HG03039 (cell line): ENCODE data around the gene EBNA1BP2.
"Not testable (repeated sequence)": the region's sequence is repeated elsewhere in the genome, so short reads cannot be mapped to it uniquely, and the experiment has no call there.

ENCODE experiments used
- ATAC-seq: cut with Tn5 transposase; IDR thresholded peaks from one replicate; pipeline ENCODE4 v1.9.1; 2021; ENCODE audit warnings: mild to moderate bottlenecking, moderate library complexity; ENCODE audit not compliant: unreplicated experiment

The EBNA1BP2 gene

DNA sequence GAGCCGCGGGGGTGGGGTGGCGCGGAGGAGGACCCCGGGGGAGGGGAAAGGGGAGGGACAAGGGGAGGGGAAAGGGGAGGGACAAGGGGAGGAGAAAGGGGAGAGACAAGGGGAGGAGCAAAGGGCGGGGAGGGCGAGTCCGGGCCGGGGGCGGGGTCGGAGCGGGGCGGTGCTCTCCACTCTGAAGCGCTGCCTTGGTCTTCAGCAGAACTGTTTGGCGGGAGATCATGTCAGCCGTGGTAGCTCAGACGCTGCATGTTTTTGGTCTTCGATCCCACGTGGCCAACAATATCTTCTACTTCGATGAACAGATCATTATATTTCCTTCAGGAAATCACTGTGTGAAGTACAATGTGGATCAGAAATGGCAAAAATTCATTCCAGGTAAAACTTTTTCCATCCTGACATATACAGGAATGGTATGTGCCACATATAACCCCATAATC lies 460 bp upstream of the EBNA1BP2 start:
- ATAC-seq: peak; percentile 48

DNA sequence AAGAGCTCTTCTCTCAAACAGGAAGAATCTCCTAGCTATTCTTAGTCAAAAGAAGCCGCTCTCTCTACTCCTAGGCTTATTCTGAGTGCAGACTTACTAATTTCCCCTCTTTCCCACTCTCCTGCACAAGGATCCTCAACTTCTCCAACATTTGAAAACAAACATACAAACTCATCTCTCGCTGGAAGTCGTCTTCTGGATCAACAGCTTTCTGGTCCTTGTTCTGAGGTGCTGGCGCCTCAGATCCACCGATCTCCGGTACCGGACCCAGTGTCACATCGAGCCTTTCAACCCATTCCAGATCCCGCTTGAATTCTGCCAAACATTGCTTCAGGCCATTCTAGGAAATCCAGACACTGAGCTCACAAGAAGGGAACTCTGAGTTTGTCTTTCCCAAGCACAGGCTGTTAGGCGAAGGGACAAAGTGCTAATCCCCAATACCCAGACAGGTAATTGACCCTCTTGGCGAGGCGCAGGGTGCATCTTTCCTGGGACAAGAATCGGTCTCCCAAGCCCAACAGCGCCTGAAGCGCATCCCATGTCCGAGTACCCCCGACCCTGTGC lies 696 bp downstream of the EBNA1BP2 start:
- no peak for ATAC-seq

DNA sequence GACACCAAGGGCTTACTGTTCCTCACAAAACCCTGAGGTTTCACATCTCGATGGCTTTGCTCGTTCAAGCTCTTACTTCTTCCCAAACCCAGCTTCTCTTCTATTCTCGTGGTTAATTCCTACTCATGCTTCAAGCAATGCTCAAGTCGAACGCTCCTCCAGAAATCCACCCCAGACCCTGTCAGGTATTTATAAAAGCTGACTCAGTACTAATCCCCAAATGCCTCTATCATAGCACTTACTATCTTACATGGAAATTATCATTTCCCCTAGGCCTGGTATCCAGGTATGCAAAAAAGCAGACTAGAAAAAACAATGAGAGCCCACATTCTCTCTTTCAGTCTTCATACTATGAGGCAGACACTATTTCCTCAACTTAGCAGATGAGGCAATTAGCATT lies 6.3 kb downstream of the EBNA1BP2 start:
- ATAC-seq: no peak

DNA sequence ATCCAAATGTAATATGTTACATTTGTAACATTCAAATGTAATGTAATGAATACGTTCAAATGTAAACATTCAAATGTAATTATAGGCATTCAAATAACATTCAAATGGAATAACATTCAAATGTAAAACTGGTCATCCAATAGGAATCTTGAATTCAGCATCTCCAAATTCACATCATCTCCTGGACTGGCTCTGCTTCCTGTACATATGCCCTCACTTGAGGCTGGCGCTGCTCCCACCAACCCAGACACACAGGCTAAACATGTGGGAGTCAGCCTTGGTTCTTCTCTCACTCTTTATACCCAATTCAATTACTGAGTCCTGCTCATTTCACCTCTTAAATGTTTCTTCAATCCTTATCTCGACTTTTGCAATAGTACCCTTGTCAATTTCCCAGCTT lies 6.9 kb downstream of the EBNA1BP2 start:
- no peak for ATAC-seq

DNA sequence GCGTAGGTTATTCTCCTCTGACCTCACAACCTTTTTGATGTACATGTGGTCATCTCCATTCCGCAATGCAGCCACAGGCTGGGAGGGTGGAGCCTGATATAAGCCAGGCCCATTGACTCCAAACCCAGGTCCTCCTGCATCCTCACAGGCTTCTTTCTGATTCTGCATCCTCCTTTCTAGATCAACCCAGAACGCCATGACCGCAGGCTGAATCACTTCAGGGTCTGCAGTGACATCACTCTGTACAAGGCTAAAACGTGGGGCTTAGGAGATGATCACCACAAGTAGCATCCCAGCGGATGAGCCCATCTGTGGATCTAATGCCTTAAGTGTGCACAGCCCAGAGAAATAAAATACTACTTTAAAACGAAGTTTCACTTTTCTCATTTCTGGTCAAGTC lies 16.1 kb downstream of the EBNA1BP2 start:
- ATAC-seq: no peak

DNA sequence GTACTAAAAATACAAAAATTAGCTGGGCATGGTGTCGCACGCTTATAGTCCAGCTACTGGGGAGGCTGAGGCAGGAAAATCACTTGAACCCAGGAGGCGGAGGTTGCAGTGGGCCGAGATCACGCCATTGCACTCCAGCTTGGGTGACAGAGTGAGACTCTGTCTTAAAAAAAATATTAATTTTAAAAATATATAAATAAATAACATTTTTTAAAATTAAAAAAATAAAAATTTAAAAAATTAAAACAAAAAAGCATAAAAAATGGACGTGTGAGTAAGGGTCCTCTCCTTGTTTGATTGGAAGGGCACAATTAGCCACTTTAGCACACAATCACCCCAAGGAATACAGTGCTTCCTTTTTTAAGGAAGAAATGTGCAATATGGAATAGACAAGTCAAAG lies 18.6 kb downstream of the EBNA1BP2 start:
- ATAC-seq: no peak

DNA sequence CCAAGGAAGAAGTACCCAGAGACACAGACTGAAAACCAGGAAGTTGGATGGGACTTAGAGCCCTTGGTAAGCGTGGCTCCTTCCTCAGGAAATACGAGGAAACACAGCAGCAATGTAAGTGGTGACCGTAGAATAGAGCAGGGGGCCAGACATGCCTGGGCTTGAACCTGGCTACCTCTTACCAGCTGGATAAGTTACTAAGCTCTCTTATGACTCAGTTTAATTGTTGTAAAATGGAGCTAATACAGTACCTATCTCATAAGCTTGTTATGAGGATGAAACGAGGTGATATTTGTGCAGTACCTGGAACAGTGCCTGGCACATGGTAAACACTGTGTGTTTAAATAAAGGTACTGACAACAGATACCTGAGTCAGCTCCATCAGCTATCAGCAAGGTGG lies 19.2 kb downstream of the EBNA1BP2 start:
- no peak for ATAC-seq

DNA sequence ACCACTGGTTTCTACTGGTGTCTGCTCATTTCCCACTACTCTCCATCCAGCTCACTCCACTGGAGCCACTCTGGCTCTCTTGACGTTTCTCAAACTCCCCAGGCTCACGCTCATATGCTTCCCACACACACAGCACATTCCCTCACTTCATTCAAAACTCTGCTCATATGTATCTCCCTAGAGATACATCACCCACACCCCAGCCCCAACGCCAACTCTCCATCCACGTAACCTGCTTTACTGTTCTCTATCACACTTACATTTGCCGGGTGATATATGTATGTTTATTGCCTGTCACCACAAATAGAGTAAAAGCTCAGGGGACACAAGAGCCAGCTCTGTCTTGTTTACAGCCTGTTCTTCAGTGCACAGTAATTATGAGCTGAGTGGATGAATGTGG lies 22.2 kb downstream of the EBNA1BP2 start:
- ATAC-seq: no peak

DNA sequence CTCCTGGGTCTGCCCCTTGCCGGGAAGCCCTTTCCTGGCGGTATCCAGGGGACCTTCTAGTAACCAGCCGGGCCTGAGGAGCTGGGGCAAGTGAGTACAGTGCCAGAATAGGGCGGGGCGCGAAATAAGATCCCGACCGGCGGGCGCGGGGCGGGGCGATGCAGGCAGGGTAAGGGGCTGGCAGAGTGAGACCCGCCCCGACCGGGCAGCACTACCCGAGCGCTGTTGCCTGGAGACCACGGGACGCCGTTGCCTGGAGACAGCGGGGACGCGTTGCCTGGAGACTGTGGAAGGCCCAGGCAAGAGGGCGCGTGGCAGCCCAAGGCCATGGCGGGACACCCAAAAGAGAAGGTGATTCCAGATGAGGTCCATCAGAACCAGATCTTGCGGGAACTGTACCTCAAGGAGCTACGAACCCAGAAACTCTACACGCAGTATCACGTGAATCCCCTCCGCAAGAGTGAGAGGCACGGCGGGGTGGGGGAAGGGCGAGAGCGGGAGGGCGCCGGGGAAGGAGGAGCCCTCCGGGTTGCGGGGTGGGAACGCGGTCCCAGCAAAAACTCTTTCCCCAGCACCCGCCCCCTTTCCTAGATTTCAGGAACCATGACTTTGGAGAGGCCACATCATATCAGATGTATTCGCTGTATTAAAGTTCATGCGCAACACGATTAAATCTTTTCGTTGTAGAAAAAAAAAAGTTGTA lies 24.3 kb downstream of the EBNA1BP2 start:
- ATAC-seq: no peak

DNA sequence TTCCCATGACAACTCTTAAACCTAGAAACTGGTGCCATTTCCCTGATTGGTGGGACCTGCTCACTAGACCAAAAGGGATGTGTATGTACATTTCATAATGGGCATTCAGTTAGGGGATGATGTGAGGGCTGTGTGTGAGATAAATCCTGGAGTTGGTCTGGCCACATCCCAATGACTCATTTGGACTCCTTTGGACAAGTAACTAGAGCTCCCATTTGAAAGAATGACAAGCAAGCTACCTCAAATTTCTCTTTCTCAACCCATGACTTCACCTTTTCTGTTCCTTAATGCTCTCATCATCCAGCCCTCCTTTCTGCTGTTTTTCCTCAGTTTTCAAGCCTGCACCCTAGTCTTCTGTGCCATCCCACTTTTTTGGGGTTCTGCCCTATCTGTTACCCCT lies 27.9 kb downstream of the EBNA1BP2 start:
- no peak for ATAC-seq

DNA sequence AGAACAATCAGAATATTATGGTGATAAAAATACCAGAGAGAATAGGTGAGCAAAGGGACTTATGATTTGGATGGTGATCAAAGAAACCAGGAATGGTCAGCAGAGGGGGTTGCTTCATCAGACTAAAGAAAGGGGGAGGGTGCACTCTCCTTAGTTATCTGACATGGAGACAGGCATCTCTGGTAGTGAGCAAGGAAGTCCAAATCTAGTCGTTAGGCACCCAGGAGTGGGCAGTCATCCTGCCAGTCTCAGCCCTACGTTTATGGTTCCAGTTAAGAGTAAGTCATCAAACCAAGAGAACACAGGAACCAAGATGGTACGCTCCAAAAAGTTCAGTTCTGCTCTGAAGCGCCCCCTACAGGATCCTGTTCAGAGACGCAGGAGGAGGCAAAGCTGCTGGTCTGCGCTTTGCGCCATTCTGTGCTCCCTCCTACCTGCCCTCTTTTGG lies 28.6 kb downstream of the EBNA1BP2 start:
- no peak for ATAC-seq

DNA sequence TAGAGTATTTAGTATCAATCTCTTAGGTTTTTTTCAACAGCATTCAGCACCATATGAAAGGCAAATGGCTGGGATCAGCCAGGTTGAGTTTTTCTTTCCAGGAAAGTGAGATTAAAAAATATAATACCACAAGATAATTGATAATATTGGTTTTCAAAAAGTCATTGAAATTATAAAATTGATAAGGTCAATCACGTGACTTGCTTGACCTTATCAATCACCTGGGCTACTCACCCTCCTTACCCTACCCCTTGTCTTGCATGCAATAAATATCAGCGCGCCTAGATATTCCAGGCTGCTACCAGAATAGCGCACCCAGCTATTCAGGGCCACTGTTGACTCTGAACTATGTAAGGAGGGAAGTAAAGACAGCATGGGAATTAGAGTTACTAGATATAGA lies 31.5 kb downstream of the EBNA1BP2 start:
- no peak for ATAC-seq

DNA sequence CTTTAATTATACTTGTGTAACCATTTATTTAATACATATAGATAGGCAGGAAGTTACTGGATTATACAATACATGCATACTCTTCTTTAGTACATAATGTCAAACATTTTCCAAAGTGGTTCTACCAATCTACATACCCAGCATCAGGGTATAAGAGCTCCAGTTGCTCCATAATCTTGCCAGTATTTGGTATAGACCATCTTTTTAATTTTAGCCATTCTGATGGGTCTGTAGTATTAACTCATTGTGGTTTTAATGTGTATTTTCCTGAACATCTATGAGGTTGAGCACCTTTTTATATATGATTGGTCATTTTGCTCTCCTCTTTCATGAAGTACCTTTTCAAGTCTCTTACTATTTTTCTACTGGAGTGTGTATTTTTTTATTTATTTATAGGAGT lies 32.1 kb downstream of the EBNA1BP2 start:
- ATAC-seq: no peak

DNA sequence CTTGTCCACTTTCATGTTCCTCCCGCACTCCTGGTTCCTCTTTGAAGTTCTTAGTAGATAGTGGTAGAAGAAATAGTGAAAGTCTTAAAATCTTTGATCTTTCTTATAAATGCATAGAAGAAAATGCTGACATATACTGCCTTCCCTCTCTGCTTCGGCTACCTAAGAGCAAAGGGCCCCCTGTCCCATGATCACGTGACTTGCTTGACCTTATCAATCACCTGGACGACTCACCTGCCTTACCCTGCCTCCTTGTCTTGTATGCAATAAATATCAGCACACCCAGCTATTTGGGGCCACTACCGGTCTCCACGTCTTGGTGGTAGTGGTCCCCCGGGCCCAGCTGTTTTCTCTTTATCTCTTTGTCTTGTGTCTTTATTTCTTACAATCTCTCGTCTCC lies 32.8 kb downstream of the EBNA1BP2 start:
- not testable (repeated sequence) for ATAC-seq

DNA sequence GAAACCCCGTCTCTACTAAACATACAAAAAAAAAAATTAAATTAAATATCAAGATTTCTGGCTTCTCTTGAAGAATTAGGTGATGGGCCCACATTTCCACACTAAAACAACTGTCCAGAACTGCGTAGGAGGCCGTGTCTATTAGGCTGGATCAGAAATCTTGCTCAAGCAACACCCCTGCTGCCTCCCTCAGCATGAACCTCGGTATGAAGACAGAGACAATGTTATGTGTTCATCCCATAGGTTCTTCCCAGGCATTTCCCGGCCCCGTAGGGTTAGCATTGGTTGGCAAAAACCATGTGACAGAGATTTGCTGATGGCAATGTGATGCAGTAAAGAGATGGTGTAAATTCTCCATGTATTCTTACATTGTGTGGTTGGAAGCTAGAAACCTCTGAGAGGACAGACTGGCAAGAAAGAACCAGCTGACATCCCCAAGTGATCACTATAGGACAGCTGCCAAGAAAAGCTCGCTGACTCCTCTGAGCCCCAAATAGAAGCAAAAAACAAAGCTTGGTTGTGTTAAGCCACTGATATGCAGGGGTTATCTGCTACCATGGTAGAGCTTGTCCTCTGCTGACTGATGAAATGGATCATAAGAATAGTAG lies 34.5 kb downstream of the EBNA1BP2 start:
- ATAC-seq: no peak

DNA sequence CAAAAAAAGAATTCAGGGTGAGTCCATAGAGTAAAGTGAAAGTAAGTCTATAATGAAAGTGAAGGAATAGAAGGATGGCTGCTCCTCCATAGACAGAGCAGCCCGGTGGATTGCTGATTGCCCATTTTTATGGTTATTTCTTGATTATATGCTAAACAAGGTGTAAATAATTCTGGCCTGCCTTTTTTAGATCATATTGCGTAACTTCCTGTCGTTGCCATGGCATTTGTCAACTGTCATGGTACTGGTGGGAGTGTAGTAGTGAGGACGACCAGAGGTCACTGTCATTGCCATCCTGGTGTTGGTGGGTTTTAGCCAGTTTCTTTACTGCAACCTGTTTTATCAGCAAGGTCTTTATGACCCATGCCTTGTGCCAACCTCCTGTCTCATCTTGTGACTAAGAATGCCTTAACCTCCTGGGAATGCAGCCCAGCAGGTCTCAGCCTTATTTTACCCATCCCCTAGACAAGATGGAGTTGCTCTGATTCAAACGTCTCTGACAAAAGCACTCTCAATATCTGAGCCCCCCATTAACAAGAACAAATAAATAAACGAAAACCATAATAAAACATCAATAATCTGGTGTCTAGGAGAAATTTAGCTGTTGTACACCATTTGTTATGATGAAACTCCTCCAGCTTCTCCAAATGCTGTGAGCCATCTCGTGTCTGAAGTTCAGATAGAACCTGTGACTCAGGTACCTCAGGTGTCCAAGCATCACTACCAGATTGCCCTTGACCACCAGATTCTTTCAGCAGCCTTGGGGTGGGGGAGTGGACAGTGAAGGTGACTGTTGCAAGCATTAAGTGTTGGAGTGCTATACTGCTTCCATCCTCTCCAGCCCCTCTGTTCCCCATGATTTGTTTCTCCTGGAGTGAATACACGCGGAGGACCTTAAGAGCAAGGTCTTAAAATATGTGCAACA lies 36.0 kb downstream of the EBNA1BP2 start:
- ATAC-seq: no peak

DNA sequence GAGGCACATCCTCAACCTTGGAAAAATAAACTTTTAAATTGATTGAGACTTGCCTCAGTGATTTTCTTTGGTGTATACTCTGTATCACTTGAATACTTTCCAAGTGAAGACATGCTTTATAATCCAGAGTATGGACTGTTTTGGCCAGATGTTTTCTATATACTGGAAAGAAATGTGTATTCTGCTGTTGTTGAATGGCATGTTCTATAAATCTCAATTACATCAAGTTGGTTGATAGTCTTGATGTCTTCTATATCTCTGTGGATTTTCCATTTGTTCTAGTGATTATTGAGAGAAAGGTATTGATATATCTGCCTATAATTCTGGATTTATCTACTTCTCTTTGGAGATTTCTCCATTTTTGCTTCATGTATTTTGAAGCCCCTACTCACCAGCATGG lies 37.5 kb downstream of the EBNA1BP2 start:
- ATAC-seq: no peak

DNA sequence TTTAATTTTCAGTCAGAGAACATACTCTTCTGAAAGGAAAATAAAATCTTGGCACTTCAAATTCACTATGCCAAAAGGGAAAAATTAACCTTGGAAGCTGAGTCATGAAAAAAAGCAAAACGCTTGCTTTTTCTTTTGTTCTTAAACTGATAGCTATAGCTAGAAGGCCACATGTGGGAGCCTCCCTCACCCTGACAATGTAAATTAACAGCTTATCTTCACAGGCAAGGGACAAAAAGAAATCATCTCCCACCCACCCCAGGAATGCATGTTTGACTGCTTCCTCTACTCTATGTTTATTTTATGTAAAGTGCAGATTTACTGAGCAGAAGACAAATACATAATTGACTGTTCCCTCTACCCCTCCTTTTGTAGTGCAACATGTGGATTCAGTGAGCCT lies 38.0 kb downstream of the EBNA1BP2 start:
- no peak for ATAC-seq

DNA sequence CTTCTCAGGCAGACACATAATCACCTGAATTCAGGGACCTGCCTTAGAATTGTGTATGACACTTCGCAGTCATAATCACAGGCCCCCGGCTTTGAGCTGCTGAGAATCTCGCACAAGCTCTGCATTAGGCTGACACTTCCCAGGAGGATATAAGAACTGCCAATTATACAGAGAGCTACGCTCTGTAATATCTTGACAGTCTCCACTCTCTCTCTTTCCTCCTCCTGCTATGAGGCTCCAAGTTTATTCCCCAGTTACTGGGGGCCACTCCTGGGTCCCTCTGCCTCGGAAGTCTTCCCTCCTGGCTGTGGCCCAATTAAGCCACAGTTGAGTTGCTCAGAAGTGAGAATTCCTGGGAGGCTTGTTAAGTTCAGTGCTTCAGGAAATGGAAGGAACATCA lies 42.7 kb downstream of the EBNA1BP2 start:
- no peak for ATAC-seq

DNA sequence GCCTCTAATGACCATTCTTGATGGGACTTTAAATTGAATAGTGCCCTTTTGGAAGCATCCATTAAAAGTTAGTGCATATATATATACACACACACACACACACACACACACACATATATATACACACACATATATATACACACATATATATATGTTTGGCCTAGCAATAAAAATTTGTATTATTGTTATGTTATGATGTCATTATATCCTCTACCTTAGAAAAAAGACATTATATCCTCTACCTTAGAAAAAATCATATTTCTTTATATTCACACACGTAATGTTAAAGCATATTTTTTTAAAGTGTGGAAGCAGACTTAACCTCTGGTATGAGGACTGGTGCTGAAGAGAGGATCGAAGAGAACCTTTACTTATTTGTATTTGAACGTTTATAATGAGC lies 43.3 kb downstream of the EBNA1BP2 start:
- no peak for ATAC-seq

DNA sequence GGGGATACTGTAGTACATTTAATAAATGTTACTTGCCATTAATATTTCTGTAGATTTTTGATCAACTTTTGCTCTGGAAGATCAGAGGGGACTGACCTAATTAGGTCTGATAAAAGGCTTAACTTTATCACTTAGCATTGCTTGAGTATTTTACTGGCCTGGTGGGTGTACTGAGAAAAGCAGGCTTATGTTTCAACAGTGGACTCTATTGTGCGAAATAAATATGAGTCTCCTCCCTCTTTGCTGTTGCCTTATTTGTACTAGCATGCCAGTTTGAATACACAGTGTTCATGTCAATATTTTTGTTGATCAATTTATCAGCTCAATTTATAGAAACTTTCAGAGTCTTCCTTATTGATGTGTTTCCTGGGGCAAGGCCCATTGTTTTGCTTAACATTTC lies 49.1 kb downstream of the EBNA1BP2 start:
- no peak for ATAC-seq
